HCT116 (cell line): ENCODE results near the gene ANKRD13B. TPM values are rescaled to one million over a fixed set of nuclear protein-coding genes. Genes with fewer than 3 reads are reported as not detected.

Experiments used
- ATAC-seq: fragments of 200-7000 bp; cut with Tn5 transposase; 2 replicates; pipeline ENCODE4 v1.9.1; 2020; ENCODE audit warnings: mild to moderate bottlenecking, moderate library complexity
- BruUV-seq: library from RNA; stranded (reverse); fragments of 400-500 nt; replicated peaks from 2 replicates; lab custom pipeline; 2021; lab: Mats Ljungman, UMichigan
- CTCF ChIA-PET: fragments of 300-600 bp; sonication (Branson Sonifier 250); formaldehyde crosslinking; loops from one replicate; lab custom pipeline; 2021; ENCODE audit warnings: antibody characterized with exemption; lab: Charles Lee
- POLR2A ChIA-PET: fragments of 300-600, 350-600 bp; sonication (Branson Sonifier 250); formaldehyde crosslinking; loops from one replicate; lab custom pipeline; 2021; ENCODE audit warnings: antibody characterized with exemption; lab: Charles Lee
- RAD21 ChIA-PET, 2 experiments: fragments of 300-600 bp; sonication (Branson Sonifier 250); formaldehyde crosslinking; loops; one replicate each; lab custom pipeline; 2023; ENCODE audit warnings: low total read pairs in 2 of 2; ENCODE audit not compliant: uncharacterized antibody in 2 of 2, unreplicated experiment in 2 of 2, low non-redundant PET in 1 of 2; lab: Charles Lee
- DNase-seq: peaks from one replicate; pipeline ENCODE4 v3.0.0-alpha.2; 2010; ENCODE audit warnings: low read depth, low spot score
- H2AFZ ChIP-seq: fragments of 200-600 bp; shearing (Covaris generic), sonication (generic); 2 replicates; pipeline ENCODE4 v1.6.1; 2017; ENCODE audit warnings: low read depth, mixed run types, mixed read lengths, antibody characterized with exemption, low read length; ENCODE audit not compliant: poor library complexity, severe bottlenecking
- H3K27ac ChIP-seq: 2 replicates; pipeline ENCODE4 v1.5.1; 2012; ENCODE audit warnings: low read depth, low read length
- H3K27me3 ChIP-seq: fragments of 200-600 bp; sonication (generic); 2 replicates; pipeline ENCODE4 v1.6.1; 2016; ENCODE audit warnings: mixed run types, low read length, mixed read lengths; ENCODE audit not compliant: insufficient read depth
- H3K36me3 ChIP-seq, 2 experiments: fragments of 200-500 bp in 1 of 2; fragments of 200-600 bp in 1 of 2; sonication (Bioruptor generic) in 1 of 2; sonication (generic) in 1 of 2; 2 replicates each; pipeline versions ENCODE4 v1.5.1 to v1.6.1; 2014 to 2016; ENCODE audit warnings: low read length in 2 of 2, inconsistent platforms in 1 of 2, mixed read lengths in 1 of 2, mixed run types in 1 of 2; ENCODE audit not compliant: insufficient read depth in 2 of 2, control insufficient read depth in 1 of 2
- H3K4me1 ChIP-seq, 2 experiments: fragments of 200-600 bp in 1 of 2; sonication (generic) in 1 of 2; 2 replicates each; pipeline versions ENCODE4 v1.5.1 to v1.6.1; 2012 to 2017; ENCODE audit warnings: low read length in 2 of 2, inconsistent platforms in 1 of 2, mild to moderate bottlenecking in 1 of 2, mixed read lengths in 1 of 2, mixed run types in 1 of 2, moderate library complexity in 1 of 2; ENCODE audit not compliant: insufficient read depth in 2 of 2, control insufficient read depth in 1 of 2
- H3K4me2 ChIP-seq: fragments of 200-600 bp; sonication (generic); 2 replicates; pipeline ENCODE4 v1.6.1; 2017; ENCODE audit warnings: mixed run types, low read length, mixed read lengths
- H3K4me3 ChIP-seq, 2 experiments: fragments of 200-600 bp in 1 of 2; sonication (generic) in 1 of 2; replicated peaks in 1 of 2; 2 replicates each; pipeline ENCODE4 v1.5.1; 2011 to 2016; ENCODE audit warnings: low read length in 2 of 2, control low read depth in 1 of 2, low read depth in 1 of 2, mild to moderate bottlenecking in 1 of 2, mixed read lengths in 1 of 2, mixed run types in 1 of 2
- H3K79me2 ChIP-seq: fragments of 200-600 bp; sonication (generic); 2 replicates; pipeline ENCODE4 v1.6.1; 2017; ENCODE audit warnings: mild to moderate bottlenecking, mixed run types, low read length, moderate library complexity, mixed read lengths; ENCODE audit not compliant: insufficient read depth
- H3K9ac ChIP-seq: fragments of 200-600 bp; sonication (generic); 2 replicates; pipeline ENCODE4 v1.6.1; 2016; ENCODE audit warnings: low read length, mixed read lengths
- H3K9me2 ChIP-seq: fragments of 200-600 bp; sonication (generic), shearing (Covaris generic); 2 replicates; pipeline ENCODE4 v1.6.1; 2017; ENCODE audit warnings: mixed run types, mild to moderate bottlenecking, moderate library complexity; ENCODE audit not compliant: insufficient read depth
- H3K9me3 ChIP-seq, 2 experiments: fragments of 200-500 bp in 1 of 2; fragments of 200-600 bp in 1 of 2; sonication (Bioruptor generic) in 1 of 2; sonication (generic) in 1 of 2; 2 replicates each; pipeline ENCODE4 v1.6.1; 2014 to 2017; ENCODE audit warnings: low read length in 2 of 2, mixed read lengths in 2 of 2, inconsistent platforms in 1 of 2, low read depth in 1 of 2, mild to moderate bottlenecking in 1 of 2, mixed run types in 1 of 2, moderate library complexity in 1 of 2; ENCODE audit not compliant: control insufficient read depth in 1 of 2, insufficient read depth in 1 of 2
- H4K20me1 ChIP-seq: fragments of 200-600 bp; sonication (generic), shearing (Covaris generic); 2 replicates; pipeline ENCODE4 v1.6.1; 2017; ENCODE audit warnings: mixed run types, mild to moderate bottlenecking, moderate library complexity; ENCODE audit not compliant: insufficient read depth
- EGR1 ChIP-seq: IDR thresholded peaks from 2 replicates; pipeline ENCODE4 v1.6.1; 2012; ENCODE audit warnings: low read depth
- EZH2 ChIP-seq: fragments of 200-600 bp; sonication (generic); IDR thresholded peaks from 2 replicates; pipeline ENCODE4 v1.6.1; 2017; ENCODE audit warnings: antibody characterized with exemption, mixed run types
- EZH2phosphoT487 ChIP-seq: fragments of 200-600 bp; IDR thresholded peaks from 2 replicates; pipeline ENCODE4 v1.6.1; 2018; ENCODE audit warnings: antibody characterized with exemption, borderline replicate concordance
- FOSL1 ChIP-seq: IDR thresholded peaks from 2 replicates; pipeline ENCODE4 v1.6.1; 2012; ENCODE audit warnings: low read depth
- MAX ChIP-seq: IDR thresholded peaks from 2 replicates; pipeline ENCODE4 v1.6.1; 2012
- POLR2AphosphoS5 ChIP-seq: IDR thresholded peaks from 2 replicates; pipeline ENCODE4 v1.6.1; 2011; ENCODE audit warnings: mild to moderate bottlenecking, low read depth, low read length, moderate library complexity
- RAD21 ChIP-seq: IDR thresholded peaks from 2 replicates; pipeline ENCODE4 v1.6.1; 2012; ENCODE audit warnings: low read depth, mild to moderate bottlenecking
- SIN3A ChIP-seq: IDR thresholded peaks from 2 replicates; pipeline ENCODE4 v1.6.1; 2012; ENCODE audit warnings: low read depth
- SRF ChIP-seq: IDR thresholded peaks from 2 replicates; pipeline ENCODE4 v1.6.1; 2012; ENCODE audit warnings: low read depth
- TCF7L2 ChIP-seq: IDR thresholded peaks from 2 replicates; pipeline ENCODE4 v1.7.0; 2011; ENCODE audit warnings: borderline replicate concordance, inconsistent platforms; ENCODE audit not compliant: insufficient read depth, insufficient read length; ENCODE audit errors: extremely low read depth
- intact Hi-C: fragments of 100-400 bp; cut with micrococcal nuclease; formaldehyde crosslinking; loops from 2 replicates; pipeline ENCODE4 v1.10.0; 2022
- total RNA-seq: library from RNA; stranded (reverse); gene quantifications from one replicate; pipeline ENCODE4 v1.2.1, GENCODE V29; 2021; ENCODE audit not compliant: unreplicated experiment
- TF ChIP-seq, protein P1 (sequence below): IDR thresholded peaks from 2 replicates; pipeline ENCODE4 v1.6.1; 2012
- TF ChIP-seq, protein P2 (sequence below): IDR thresholded peaks from 2 replicates; pipeline ENCODE4 v1.6.1; 2011; ENCODE audit warnings: mild to moderate bottlenecking, low read length, moderate library complexity; ENCODE audit not compliant: insufficient replicate concordance; ENCODE audit errors: extremely low read depth
- TF ChIP-seq, protein P3 (sequence below): IDR thresholded peaks from 2 replicates; pipeline ENCODE4 v1.6.1; 2012; ENCODE audit warnings: low read depth

ANKRD13B gene
- total RNA-seq, 1 experiment from 2014 or later, result 27.4 TPM

GRCh38 chr17:29652976-29653375 lies 60.0 kb downstream of the ANKRD13B start:
- Histone ChIP-seq H3K4me1 (peaks cover 8 to 13% of the 10 kb centered on the region in 2 experiments; a peak in 3 of 4 replicates), H3K27me3 (no peaks in the 10 kb centered on the region), H3K79me2 (no peaks in the 10 kb centered on the region), H3K4me2 (no peak overlapping the region), H3K4me3 (no peak overlapping the region), H2AFZ (no peak overlapping the region), H3K9me3 (no peaks in the 10 kb centered on the region), H4K20me1 (no peaks in the 10 kb centered on the region), H3K36me3 (no peaks in the 10 kb centered on the region), H3K27ac (no peak overlapping the region), H3K9ac (no peak overlapping the region), H3K9me2 (no peaks in the 10 kb centered on the region)
- DNase-seq, result no peak
- BruUV-seq, result no TSS peak
- TF ChIP-seq RAD21 (no peak), TCF7L2 (no peak), EZH2 (no peak), SRF (no peak), EZH2phosphoT487 (no peak), EGR1 (no peak), FOSL1 (no peak), POLR2AphosphoS5 (no peak), MAX (no peak), SIN3A (no peak)
- TF ChIP-seq, protein P1, sequence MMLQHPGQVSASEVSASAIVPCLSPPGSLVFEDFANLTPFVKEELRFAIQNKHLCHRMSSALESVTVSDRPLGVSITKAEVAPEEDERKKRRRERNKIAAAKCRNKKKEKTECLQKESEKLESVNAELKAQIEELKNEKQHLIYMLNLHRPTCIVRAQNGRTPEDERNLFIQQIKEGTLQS, result no peak
- TF ChIP-seq, protein P2, sequence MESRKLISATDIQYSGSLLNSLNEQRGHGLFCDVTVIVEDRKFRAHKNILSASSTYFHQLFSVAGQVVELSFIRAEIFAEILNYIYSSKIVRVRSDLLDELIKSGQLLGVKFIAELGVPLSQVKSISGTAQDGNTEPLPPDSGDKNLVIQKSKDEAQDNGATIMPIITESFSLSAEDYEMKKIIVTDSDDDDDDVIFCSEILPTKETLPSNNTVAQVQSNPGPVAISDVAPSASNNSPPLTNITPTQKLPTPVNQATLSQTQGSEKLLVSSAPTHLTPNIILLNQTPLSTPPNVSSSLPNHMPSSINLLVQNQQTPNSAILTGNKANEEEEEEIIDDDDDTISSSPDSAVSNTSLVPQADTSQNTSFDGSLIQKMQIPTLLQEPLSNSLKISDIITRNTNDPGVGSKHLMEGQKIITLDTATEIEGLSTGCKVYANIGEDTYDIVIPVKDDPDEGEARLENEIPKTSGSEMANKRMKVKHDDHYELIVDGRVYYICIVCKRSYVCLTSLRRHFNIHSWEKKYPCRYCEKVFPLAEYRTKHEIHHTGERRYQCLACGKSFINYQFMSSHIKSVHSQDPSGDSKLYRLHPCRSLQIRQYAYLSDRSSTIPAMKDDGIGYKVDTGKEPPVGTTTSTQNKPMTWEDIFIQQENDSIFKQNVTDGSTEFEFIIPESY, result no peak
- TF ChIP-seq, protein P3, sequence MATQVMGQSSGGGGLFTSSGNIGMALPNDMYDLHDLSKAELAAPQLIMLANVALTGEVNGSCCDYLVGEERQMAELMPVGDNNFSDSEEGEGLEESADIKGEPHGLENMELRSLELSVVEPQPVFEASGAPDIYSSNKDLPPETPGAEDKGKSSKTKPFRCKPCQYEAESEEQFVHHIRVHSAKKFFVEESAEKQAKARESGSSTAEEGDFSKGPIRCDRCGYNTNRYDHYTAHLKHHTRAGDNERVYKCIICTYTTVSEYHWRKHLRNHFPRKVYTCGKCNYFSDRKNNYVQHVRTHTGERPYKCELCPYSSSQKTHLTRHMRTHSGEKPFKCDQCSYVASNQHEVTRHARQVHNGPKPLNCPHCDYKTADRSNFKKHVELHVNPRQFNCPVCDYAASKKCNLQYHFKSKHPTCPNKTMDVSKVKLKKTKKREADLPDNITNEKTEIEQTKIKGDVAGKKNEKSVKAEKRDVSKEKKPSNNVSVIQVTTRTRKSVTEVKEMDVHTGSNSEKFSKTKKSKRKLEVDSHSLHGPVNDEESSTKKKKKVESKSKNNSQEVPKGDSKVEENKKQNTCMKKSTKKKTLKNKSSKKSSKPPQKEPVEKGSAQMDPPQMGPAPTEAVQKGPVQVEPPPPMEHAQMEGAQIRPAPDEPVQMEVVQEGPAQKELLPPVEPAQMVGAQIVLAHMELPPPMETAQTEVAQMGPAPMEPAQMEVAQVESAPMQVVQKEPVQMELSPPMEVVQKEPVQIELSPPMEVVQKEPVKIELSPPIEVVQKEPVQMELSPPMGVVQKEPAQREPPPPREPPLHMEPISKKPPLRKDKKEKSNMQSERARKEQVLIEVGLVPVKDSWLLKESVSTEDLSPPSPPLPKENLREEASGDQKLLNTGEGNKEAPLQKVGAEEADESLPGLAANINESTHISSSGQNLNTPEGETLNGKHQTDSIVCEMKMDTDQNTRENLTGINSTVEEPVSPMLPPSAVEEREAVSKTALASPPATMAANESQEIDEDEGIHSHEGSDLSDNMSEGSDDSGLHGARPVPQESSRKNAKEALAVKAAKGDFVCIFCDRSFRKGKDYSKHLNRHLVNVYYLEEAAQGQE, result no peak
- ChIA-PET POLR2A (no interaction called here), RAD21 (no interaction called here), CTCF (interaction anchor here (2.7 kb wide), 1 partner anchor 13 kb away, joined by 10 read pairs; no protein-coding TSS in a partner anchor)
- no peak for ATAC-seq
- intact Hi-C loops, result no loop called here
